Gastrocnemius medialis (tissue), 4 donors: ENCODE results near the gene PIKFYVE. TPM values are rescaled to one million over a fixed set of nuclear protein-coding genes. Genes with fewer than 3 reads are reported as not detected.

Experiments used
- ATAC-seq, 2 donors: fragments of 150-250 bp; one replicate each; pipeline ENCODE4 v1.9.1; 2016
- DNase-seq, 2 donors: peaks; one replicate each; pipeline ENCODE4 v3.0.0-alpha.2; 2019
- H3K27ac ChIP-seq, 4 donors: fragments of 200-600 bp; sonication (generic); 1 replicate in 1 of 4; 2 replicates in 3 of 4; pipeline ENCODE4 v1.5.1; 2016 to 2018; ENCODE audit warnings: mild to moderate bottlenecking in 2 of 4, moderate library complexity in 1 of 4
- H3K27me3 ChIP-seq, 3 donors: fragments of 200-600 bp; sonication (generic) in 2 of 3; 1 replicate in 1 of 3; 2 replicates in 2 of 3; pipeline versions ENCODE4 v1.5.1 to v1.6.0; 2016 to 2019; ENCODE audit warnings: mild to moderate bottlenecking in 1 of 3, moderate library complexity in 1 of 3
- H3K36me3 ChIP-seq, 2 donors: fragments of 200-600 bp; sonication (generic) in 1 of 2; one replicate each; pipeline ENCODE4 v1.5.1; 2017 to 2018
- H3K4me1 ChIP-seq, 2 donors: fragments of 200-600 bp; sonication (generic) in 1 of 2; one replicate each; pipeline ENCODE4 v1.5.1; 2016 to 2017; ENCODE audit warnings: mild to moderate bottlenecking in 2 of 2
- H3K4me3 ChIP-seq, 4 donors: fragments of 200-600 bp; sonication (generic) in 3 of 4; 1 replicate in 1 of 4; 2 replicates in 3 of 4; pipeline ENCODE4 v1.5.1; 2016 to 2019; ENCODE audit warnings: mild to moderate bottlenecking in 2 of 4
- H3K9me3 ChIP-seq, 3 donors: fragments of 200-600 bp; sonication (generic) in 2 of 3; 1 replicate in 1 of 3; 2 replicates in 2 of 3; pipeline ENCODE4 v1.5.1; 2016 to 2019
- POLR2A ChIP-seq, 2 donors: fragments of 450-650 bp; IDR thresholded peaks; one replicate each; pipeline ENCODE4 v1.6.1; 2017; ENCODE audit warnings: antibody characterized with exemption in 2 of 2, mild to moderate bottlenecking in 2 of 2, moderate library complexity in 2 of 2
- in situ Hi-C, 4 donors: fragments of 200-750 bp; cut with MboI; loops; one replicate each; pipeline versions ENCODE4 v1.15.0 to v1.8.0; 2017; ENCODE audit warnings: low sequenced_read_pairs in 4 of 4
- intact Hi-C: fragments of 100-400 bp; cut with DNase I; formaldehyde crosslinking; loops from one replicate; pipeline ENCODE4 v1.15.1; 2023; ENCODE audit warnings: low total_unique reads
- total RNA-seq, 4 donors: library from RNA; depleted of rRNA; stranded (reverse); fragments of >200 nt; gene quantifications; one replicate each; pipeline versions ENCODE4 v1.1.0 to v1.2.3, GENCODE V29; 2016
- TF ChIP-seq, protein P1 (sequence below), 5 experiments: fragments of 450-650 bp in 3 of 5; fragments of 200-600 bp in 2 of 5; sonication (generic) in 2 of 5; IDR thresholded peaks in 4 of 5; conservative IDR thresholded peaks in 1 of 5; 1 replicate in 4 of 5; 2 replicates in 1 of 5; pipeline ENCODE4 v1.5.1; 2016 to 2019; ENCODE audit warnings: antibody characterized with exemption in 5 of 5, mild to moderate bottlenecking in 3 of 5, moderate library complexity in 3 of 5

Gene PIKFYVE
- total RNA-seq, 4 donors from 2014 or later: 14.0 to 23.9 (median 17.9) TPM

DNA sequence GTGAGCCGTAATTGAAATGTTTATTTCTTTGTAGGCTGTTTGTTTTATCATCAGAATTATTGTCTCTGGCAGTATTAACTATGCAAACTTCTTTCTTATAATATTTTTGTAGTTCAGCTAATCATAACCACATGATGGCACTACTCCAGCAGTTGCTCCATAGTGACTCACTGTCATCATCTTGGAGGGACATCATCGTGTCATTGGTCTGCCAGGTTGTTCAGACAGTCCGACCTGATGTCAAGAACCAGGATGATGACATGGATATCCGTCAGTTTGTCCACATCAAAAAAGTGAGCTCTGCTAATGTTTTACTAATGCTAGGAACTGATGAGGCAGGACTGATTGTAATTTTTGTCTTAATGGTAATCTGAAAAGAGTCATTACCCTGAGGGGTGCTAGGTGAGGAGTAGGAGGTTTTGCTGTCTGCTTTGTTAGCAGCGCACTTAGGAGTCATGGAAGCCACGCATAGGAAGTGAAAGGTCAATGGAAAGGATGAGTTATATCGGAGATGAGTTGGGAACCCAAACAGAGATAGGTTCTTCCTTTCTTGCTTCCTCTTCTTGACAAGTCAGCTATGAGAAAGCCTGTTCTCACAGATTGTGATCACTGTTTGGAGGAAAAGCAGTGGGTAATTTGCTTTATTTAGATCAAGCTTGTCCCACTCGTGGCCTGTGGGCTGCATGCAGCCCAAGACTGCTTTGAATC is 49.2 kb downstream of the PIKFYVE start:
- peaks cover 0 to 21% of the 10 kb centered on the region in 2 donors for H3K36me3 ChIP-seq
- ATAC-seq (peak; percentile 99 to 100), DNase-seq (peak; percentile 76 to 85)
- intact Hi-C loops (loop anchor here (1.0 to 2.0 kb wide), 2 partner anchors 48 to 61 kb away; partner anchors contain the start of gene PIKFYVE), in situ Hi-C loops (no loop called here)
- H3K4me1 ChIP-seq: peaks cover 27 to 34% of the 10 kb centered on the region in 2 donors
- TF ChIP-seq, protein P1, sequence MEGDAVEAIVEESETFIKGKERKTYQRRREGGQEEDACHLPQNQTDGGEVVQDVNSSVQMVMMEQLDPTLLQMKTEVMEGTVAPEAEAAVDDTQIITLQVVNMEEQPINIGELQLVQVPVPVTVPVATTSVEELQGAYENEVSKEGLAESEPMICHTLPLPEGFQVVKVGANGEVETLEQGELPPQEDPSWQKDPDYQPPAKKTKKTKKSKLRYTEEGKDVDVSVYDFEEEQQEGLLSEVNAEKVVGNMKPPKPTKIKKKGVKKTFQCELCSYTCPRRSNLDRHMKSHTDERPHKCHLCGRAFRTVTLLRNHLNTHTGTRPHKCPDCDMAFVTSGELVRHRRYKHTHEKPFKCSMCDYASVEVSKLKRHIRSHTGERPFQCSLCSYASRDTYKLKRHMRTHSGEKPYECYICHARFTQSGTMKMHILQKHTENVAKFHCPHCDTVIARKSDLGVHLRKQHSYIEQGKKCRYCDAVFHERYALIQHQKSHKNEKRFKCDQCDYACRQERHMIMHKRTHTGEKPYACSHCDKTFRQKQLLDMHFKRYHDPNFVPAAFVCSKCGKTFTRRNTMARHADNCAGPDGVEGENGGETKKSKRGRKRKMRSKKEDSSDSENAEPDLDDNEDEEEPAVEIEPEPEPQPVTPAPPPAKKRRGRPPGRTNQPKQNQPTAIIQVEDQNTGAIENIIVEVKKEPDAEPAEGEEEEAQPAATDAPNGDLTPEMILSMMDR (IDR thresholded peaks at IDR 0.05 in 4 of 5, conservative IDR thresholded peaks at IDR 0.05 in 1 of 5): no peak
- no peak for TF ChIP-seq POLR2A (IDR thresholded peaks at IDR 0.05)
- no peaks in the 10 kb centered on the region for H3K9me3 ChIP-seq
- peak overlapping the region; percentile 72 to 84 (median 79) for H3K27ac ChIP-seq
- no peak overlapping the region for H3K4me3 ChIP-seq
- H3K27me3 ChIP-seq: no peaks in the 10 kb centered on the region

DNA sequence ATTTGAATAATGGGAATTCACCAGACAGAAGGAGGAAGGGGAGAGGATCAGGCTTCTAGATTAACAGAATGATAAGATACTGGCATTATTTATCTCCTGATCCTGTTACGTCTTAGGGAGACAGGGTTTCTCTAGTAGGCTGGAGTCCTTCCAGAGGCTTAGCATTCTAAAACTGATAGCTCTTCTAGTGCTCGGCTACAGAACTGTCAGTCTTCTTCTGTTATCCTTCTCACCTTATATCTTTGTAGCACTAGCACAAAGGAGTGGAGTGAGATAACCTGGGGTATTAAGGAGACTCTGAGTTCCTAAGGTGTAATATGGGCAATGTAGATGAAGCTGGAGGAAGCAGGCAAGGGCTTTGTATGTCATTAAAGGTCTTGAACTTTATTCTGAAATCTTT is 52.1 kb downstream of the PIKFYVE start:
- Histone ChIP-seq H3K4me3 (no peak overlapping the region), H3K4me1 (peaks cover 46 to 51% of the 10 kb centered on the region in 2 donors), H3K9me3 (no peaks in the 10 kb centered on the region), H3K36me3 (peaks cover 0 to 21% of the 10 kb centered on the region in 2 donors), H3K27me3 (no peaks in the 10 kb centered on the region), H3K27ac (peak overlapping the region; percentile 78 to 89 (median 82))
- DNase-seq (no peak), ATAC-seq (no peak)
- intact Hi-C loops (no loop called here), in situ Hi-C loops (no loop called here)
- TF ChIP-seq, protein P1 (IDR thresholded peaks at IDR 0.05 in 4 of 5, conservative IDR thresholded peaks at IDR 0.05 in 1 of 5): no peak
- TF ChIP-seq POLR2A (IDR thresholded peaks at IDR 0.05): no peak

DNA sequence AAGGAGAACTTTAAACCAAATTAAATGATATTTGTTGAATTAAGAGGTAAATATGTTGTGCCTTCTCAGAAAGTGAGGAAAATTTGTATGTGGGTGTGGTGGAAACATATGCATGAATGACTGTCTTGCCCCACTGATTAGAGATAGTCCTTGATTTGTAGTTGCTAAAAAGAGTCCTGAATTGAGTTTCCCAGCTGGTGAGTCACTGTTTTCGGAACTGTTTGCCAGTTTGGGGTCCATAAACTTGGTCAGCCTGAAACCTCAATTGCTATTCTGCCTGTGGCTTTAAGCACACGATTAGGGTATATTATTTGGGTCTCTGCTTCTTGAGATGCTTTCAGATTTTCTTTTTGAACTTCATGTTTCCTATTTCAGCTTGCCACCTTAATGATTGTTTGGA is 53.3 kb downstream of the PIKFYVE start:
- Histone ChIP-seq H3K9me3 (no peaks in the 10 kb centered on the region), H3K27ac (peak overlapping the region; percentile 78 to 89 (median 82)), H3K4me1 (peaks cover 46 to 51% of the 10 kb centered on the region in 2 donors), H3K36me3 (peaks cover 0 to 23% of the 10 kb centered on the region in 2 donors), H3K4me3 (no peak overlapping the region), H3K27me3 (no peaks in the 10 kb centered on the region)
- ATAC-seq: no peak
- in situ Hi-C loops: no loop called here
- intact Hi-C loops: no loop called here
- DNase-seq: no peak
- TF ChIP-seq POLR2A (IDR thresholded peaks at IDR 0.05): no peak
- TF ChIP-seq, protein P1 (IDR thresholded peaks at IDR 0.05 in 4 of 5, conservative IDR thresholded peaks at IDR 0.05 in 1 of 5): no peak

DNA sequence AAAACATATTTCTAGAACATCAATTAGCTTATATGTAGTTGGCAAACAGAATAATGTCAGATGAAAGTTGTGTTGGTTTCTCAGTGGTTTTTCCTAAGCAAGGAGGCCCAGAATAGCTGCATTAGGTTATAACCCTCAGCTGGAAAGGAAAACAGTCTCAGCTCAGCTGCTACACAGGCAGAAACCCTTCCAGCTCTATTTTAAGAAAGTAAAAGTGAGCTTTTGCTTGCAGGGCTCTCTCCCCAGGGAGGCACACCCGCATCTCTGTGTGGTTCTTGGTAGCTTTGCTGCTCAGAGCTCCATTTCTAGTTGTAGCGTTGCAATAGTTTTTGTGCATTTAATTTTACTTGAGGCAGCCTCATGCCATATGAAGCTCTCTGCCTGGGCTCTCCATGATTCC is 54.6 kb downstream of the PIKFYVE start:
- TF ChIP-seq, protein P1 (IDR thresholded peaks at IDR 0.05 in 4 of 5, conservative IDR thresholded peaks at IDR 0.05 in 1 of 5): no peak
- no peak for TF ChIP-seq POLR2A (IDR thresholded peaks at IDR 0.05)
- H3K4me3 ChIP-seq: no peak overlapping the region
- H3K4me1 ChIP-seq: peaks cover 41 to 42% of the 10 kb centered on the region in 2 donors
- peaks cover 0 to 30% of the 10 kb centered on the region in 2 donors for H3K36me3 ChIP-seq
- ATAC-seq (peak; percentile 100), DNase-seq (peak; percentile 47 to 75)
- H3K27ac ChIP-seq: peak overlapping the region; percentile 78 to 89 (median 82)
- H3K27me3 ChIP-seq: no peaks in the 10 kb centered on the region
- intact Hi-C loops: loop anchor here (2.0 kb wide), 1 partner anchor 66 kb away; the partner anchor contains the start of gene IDH1
- in situ Hi-C loops: no loop called here
- H3K9me3 ChIP-seq: no peaks in the 10 kb centered on the region
